IMR-90 (cell line): ENCODE measurements around the gene KRR1. TPM values are rescaled to one million over a fixed set of nuclear protein-coding genes. Genes with fewer than 3 reads are reported as not detected.

Experiments used
- ATAC-seq: fragments of 200-7000 bp; cut with Tn5 transposase; 2 replicates; pipeline ENCODE4 v1.9.1; 2020; ENCODE audit warnings: low read depth, mild to moderate bottlenecking, moderate library complexity
- BruUV-seq: library from RNA; stranded (reverse); fragments of 400-500 nt; replicated peaks from 2 replicates; lab custom pipeline; 2021; lab: Mats Ljungman, UMichigan
- CTCF ChIA-PET: fragments of 300-600 bp; formaldehyde crosslinking; extraction: SDS; loops from one replicate; lab custom pipeline; 2021; ENCODE audit warnings: antibody characterized with exemption; lab: Yijun Ruan, JAX
- POLR2A ChIA-PET: fragments of 300-600 bp; sonication (Branson Sonifier 250); formaldehyde crosslinking; loops from one replicate; lab custom pipeline; 2022; ENCODE audit warnings: antibody characterized with exemption; ENCODE audit not compliant: unreplicated experiment; lab: Charles Lee
- DNase-seq: peaks from one replicate; pipeline ENCODE4 v3.0.0; 2013
- H2AFZ ChIP-seq: replicated peaks from 2 replicates; pipeline ENCODE3; 2013; ENCODE audit warnings: low read length, mild to moderate bottlenecking; ENCODE audit not compliant: poor library complexity
- H2AK5ac ChIP-seq: 2 replicates; pipeline ENCODE4 v1.6.1; 2013; ENCODE audit warnings: low read depth, low read length, inconsistent platforms
- H2AK9ac ChIP-seq: replicated peaks from 2 replicates; pipeline ENCODE3; 2013; ENCODE audit warnings: mild to moderate bottlenecking, low read depth, low read length, moderate library complexity; ENCODE audit not compliant: poor library complexity
- H2BK120ac ChIP-seq: 2 replicates; pipeline ENCODE4 v1.6.1; 2013; ENCODE audit warnings: low read depth, low read length, inconsistent platforms
- H2BK15ac ChIP-seq: 3 replicates; pipeline ENCODE4 v1.6.1; 2013; ENCODE audit warnings: low read depth, low read length, inconsistent platforms
- H2BK20ac ChIP-seq: 2 replicates; pipeline ENCODE4 v1.6.1; 2013; ENCODE audit warnings: low read depth, mild to moderate bottlenecking, inconsistent platforms, low read length, moderate library complexity
- H2BK5ac ChIP-seq: 2 replicates; pipeline ENCODE4 v1.6.1; 2013; ENCODE audit warnings: mild to moderate bottlenecking, low read depth, low read length, inconsistent platforms; ENCODE audit not compliant: poor library complexity, severe bottlenecking
- H3K14ac ChIP-seq: replicated peaks from 2 replicates; pipeline ENCODE4 v1.6.1; 2013; ENCODE audit warnings: low read depth, low read length, inconsistent platforms
- H3K18ac ChIP-seq: 2 replicates; pipeline ENCODE4 v1.6.1; 2013; ENCODE audit warnings: low read depth, low read length, control low read depth
- H3K23ac ChIP-seq: 2 replicates; pipeline ENCODE4 v1.6.1; 2013; ENCODE audit warnings: low read depth, low read length, inconsistent platforms
- H3K27ac ChIP-seq: 2 replicates; pipeline ENCODE4 v1.5.1; 2013; ENCODE audit warnings: mild to moderate bottlenecking, control low read depth, low read length; ENCODE audit not compliant: insufficient read depth
- H3K27me3 ChIP-seq: 2 replicates; pipeline ENCODE4 v1.6.1; 2013; ENCODE audit warnings: low read length; ENCODE audit not compliant: control insufficient read depth, insufficient read depth
- H3K36me3 ChIP-seq: 2 replicates; pipeline ENCODE4 v1.6.1; 2013; ENCODE audit warnings: low read length, mixed read lengths; ENCODE audit not compliant: control insufficient read depth, insufficient read depth
- H3K4ac ChIP-seq: 2 replicates; pipeline ENCODE4 v1.6.1; 2013; ENCODE audit warnings: low read depth, low read length, inconsistent platforms
- H3K4me1 ChIP-seq: 2 replicates; pipeline ENCODE4 v1.6.1; 2013; ENCODE audit warnings: low read length, mixed read lengths; ENCODE audit not compliant: control insufficient read depth, insufficient read depth
- H3K4me2 ChIP-seq: 2 replicates; pipeline ENCODE4 v1.6.1; 2013; ENCODE audit warnings: low read depth, mild to moderate bottlenecking, control low read depth, low read length, moderate library complexity
- H3K4me3 ChIP-seq: 2 replicates; pipeline ENCODE4 v1.5.1; 2013; ENCODE audit warnings: low read depth, mild to moderate bottlenecking, control low read depth, low read length, moderate library complexity; ENCODE audit not compliant: insufficient read depth
- H3K56ac ChIP-seq: 2 replicates; pipeline ENCODE4 v1.6.1; 2013; ENCODE audit warnings: low read length, inconsistent platforms; ENCODE audit not compliant: insufficient read depth; ENCODE audit errors: extremely low read depth
- H3K79me1 ChIP-seq, 2 experiments: 2 replicates each; pipeline ENCODE4 v1.6.1; 2013; ENCODE audit warnings: low read length in 2 of 2, inconsistent platforms in 1 of 2, low read depth in 1 of 2
- H3K9ac ChIP-seq: 2 replicates; pipeline ENCODE4 v1.6.1; 2013; ENCODE audit warnings: low read depth, low read length, control low read depth
- H3K9me1 ChIP-seq: 2 replicates; pipeline ENCODE4 v1.6.1; 2013; ENCODE audit warnings: low read length, inconsistent platforms; ENCODE audit not compliant: insufficient read depth
- H3K9me3 ChIP-seq: 2 replicates; pipeline ENCODE4 v1.6.1; 2013; ENCODE audit warnings: low read length; ENCODE audit not compliant: control insufficient read depth, insufficient read depth
- H4K20me1 ChIP-seq: 2 replicates; pipeline ENCODE4 v1.6.1; 2013; ENCODE audit warnings: low read length, inconsistent platforms; ENCODE audit not compliant: insufficient read depth
- H4K5ac ChIP-seq: 2 replicates; pipeline ENCODE4 v1.6.1; 2013; ENCODE audit warnings: mild to moderate bottlenecking, low read depth, low read length, control low read depth
- H4K8ac ChIP-seq, 2 experiments: 2 replicates each; pipeline ENCODE4 v1.6.1; 2013; ENCODE audit warnings: low read depth in 2 of 2, low read length in 2 of 2, control low read depth in 1 of 2, inconsistent platforms in 1 of 2
- H4K91ac ChIP-seq: 2 replicates; pipeline ENCODE4 v1.6.1; 2013; ENCODE audit warnings: low read depth, low read length, inconsistent platforms; ENCODE audit not compliant: insufficient read depth
- CEBPB ChIP-seq: IDR thresholded peaks from 2 replicates; pipeline ENCODE4 v1.6.1; 2012; ENCODE audit warnings: low read depth, low read length, improper control_type of control experiment
- CHD1 ChIP-seq: IDR thresholded peaks from 2 replicates; pipeline ENCODE4 v1.6.1; 2012; ENCODE audit warnings: low read depth, low read length, improper control_type of control experiment
- CTCF ChIP-seq: conservative IDR thresholded peaks from 2 replicates; pipeline ENCODE4 v1.5.1; 2012; ENCODE audit warnings: mild to moderate bottlenecking, low read depth, low read length, improper control_type of control experiment
- USF2 ChIP-seq: fragments of 150-350 bp; IDR thresholded peaks from 2 replicates; pipeline ENCODE4 v1.6.1; 2017; ENCODE audit warnings: mild to moderate bottlenecking, antibody characterized with exemption, low read length, low read depth
- WGBS, 2 experiments: methylation state at CpG; one replicate each; pipeline versions ENCODE4 v1.1.5 to v1.1.7; 2013; ENCODE audit warnings: missing lambda C conversion rate in 2 of 2; ENCODE audit not compliant: insufficient read length in 1 of 2; ENCODE audit errors: extremely low coverage in 2 of 2; 5-methylcytosine and 5-hydroxymethylcytosine counted together
- dilution Hi-C: fragments of 300-500 bp; cut with HindIII; formaldehyde crosslinking; loops from one replicate; pipeline ENCODE4 v1.14.3; 2018; ENCODE audit warnings: low sequenced_read_pairs; ENCODE audit not compliant: unreplicated experiment
- in situ Hi-C: fragments of 300-500 bp; cut with MboI; formaldehyde crosslinking; loops from 3 replicates; pipeline ENCODE4 v1.14.3; 2019; ENCODE audit warnings: low sequenced_read_pairs, inconsistent platforms, mixed read lengths
- intact Hi-C: fragments of 100-400 bp; cut with micrococcal nuclease; formaldehyde crosslinking; loops from 2 replicates; pipeline ENCODE4 v1.10.0; 2022
- polyA plus RNA-seq, 3 experiments: library from polyadenylated mRNA; depleted of rRNA; stranded (reverse); fragments of >200 nt; gene quantifications; 2 replicates each; pipeline ENCODE4 v1.2.3, GENCODE V29; 2012; ENCODE audit warnings: low replicate concordance in 1 of 3
- total RNA-seq: library from RNA; depleted of rRNA; stranded (reverse); fragments of >200 nt; gene quantifications from 2 replicates; pipeline ENCODE4 v1.2.3, GENCODE V29; 2012

The KRR1 gene
- total and polyA plus RNA-seq, 2 of the 4 experiments (the other 2 are of a cell fraction), result 18.3 to 31.4 TPM

GRCh38 chr12:75542942-75543341 lies 31.5 kb upstream of the KRR1 start:
- DNase-seq (peak; percentile 71), ATAC-seq (peak; percentile 48)
- Histone ChIP-seq H3K9ac (no peak overlapping the region), H3K4ac (no peak overlapping the region), H3K9me1 (no peaks in the 10 kb centered on the region), H3K36me3 (no peaks in the 10 kb centered on the region), H3K56ac (no peak overlapping the region), H2AK9ac (no peak overlapping the region), H4K91ac (no peak overlapping the region), H2BK20ac (no peak overlapping the region), H2AK5ac (no peak overlapping the region), H3K4me2 (no peak overlapping the region), H3K14ac (no peak overlapping the region), H3K27me3 (no peaks in the 10 kb centered on the region), H3K9me3 (no peaks in the 10 kb centered on the region), H2BK120ac (no peak overlapping the region), H3K27ac (no peak overlapping the region), H4K8ac (no peak overlapping the region; a peak in 1 of 4 replicates), H2BK5ac (no peak overlapping the region), H4K5ac (no peak overlapping the region), H3K4me3 (no peak overlapping the region), H3K79me1 (no peaks in the 10 kb centered on the region), H3K4me1 (no peaks in the 10 kb centered on the region), H4K20me1 (no peaks in the 10 kb centered on the region), H2AFZ (no peak overlapping the region), H3K23ac (no peak overlapping the region), H2BK15ac (no peak overlapping the region), H3K18ac (no peak overlapping the region)
- CTCF ChIA-PET, result interaction anchor here (1.1 to 1.5 kb wide), 3 partner anchors 13 to 18 kb away, joined by 3 to 5 read pairs (median 4); no protein-coding TSS in a partner anchor
- POLR2A ChIA-PET, result no interaction called here
- in situ Hi-C loops (loop anchor here (25.0 kb wide), 1 partner anchor 919 kb away; no protein-coding TSS in a partner anchor), dilution Hi-C loops (no loop called here), intact Hi-C loops (no loop called here)
- no peak for TF ChIP-seq CHD1
- TF ChIP-seq USF2, result no peak
- no peak for TF ChIP-seq CTCF
- TF ChIP-seq CEBPB, result peak; percentile 78
- no CpG with 5 or more reads among the region's 1 CpG for WGBS, 2 experiments
- BruUV-seq, result no TSS peak
